ENCODE measurements around the gene CEP70. TPM values are rescaled to one million over a fixed set of nuclear protein-coding genes. Genes with fewer than 3 reads are reported as not detected.
"Not testable (repeated sequence)": the region's sequence is repeated elsewhere in the genome, so short reads cannot be mapped to it uniquely, and the experiment has no call there.

The CEP70 gene
- total and polyA plus RNA-seq, 12 donors = 10.6 to 32.2 (median 23.8) TPM

GRCh38 chr3:138493804-138494606, 100.1 kb downstream of the CEP70 start:
- Histone ChIP-seq H3K4me3 (no peak overlapping the region), H3K4me1 (peaks cover 0 to 27% (median 4%) of the 10 kb centered on the region in 9 donors), H3K27me3 (no peaks in the 10 kb centered on the region), H3K27ac (peak overlapping the region in 9 of 10 donors; percentile 10 to 77 (median 56)), H3K36me3 (peaks cover 0 to 6% (median 0%) of the 10 kb centered on the region in 9 donors), H3K9me3 (peaks cover 0 to 15% (median 0%) of the 10 kb centered on the region in 11 donors)
- 78 to 81% methylated on average over 3 of the region's 3 CpGs for WGBS, 2 donors
- DNase-seq (no peak), ATAC-seq (peak in 4 of 8 donors; percentile 75 to 94 (median 92))
- intact Hi-C loops (cut with DNase I) = no loop called here
- no peak for TF ChIP-seq CTCF (IDR thresholded peaks at IDR 0.05)

- no peak for TF ChIP-seq CTCF (IDR thresholded peaks at IDR 0.05)
- intact Hi-C loops (cut with DNase I) = no loop called here
- H3K4me3 ChIP-seq = no peak overlapping the region
- ATAC-seq = peak in 4 of 8 donors; percentile 43 to 65 (median 55)
- no peak for DNase-seq
- peaks cover 0 to 27% (median 4%) of the 10 kb centered on the region in 9 donors for H3K4me1 ChIP-seq
- H3K27me3 ChIP-seq = no peaks in the 10 kb centered on the region
- H3K27ac ChIP-seq = peak overlapping the region in 3 of 10 donors; percentile 67 to 77 (median 69)
- H3K9me3 ChIP-seq = peaks cover 0 to 22% (median 0%) of the 10 kb centered on the region in 11 donors
- H3K36me3 ChIP-seq = peaks cover 0 to 3% (median 0%) of the 10 kb centered on the region in 9 donors
- WGBS, 2 donors = 73 to 81% methylated on average over 4 of the region's 4 CpGs
These were observed 100.9 kb downstream of the CEP70 start for GRCh38 chr3:138492980-138493675.

GRCh38 chr3:138491971-138492370, 102.1 kb downstream of the CEP70 start:
- H3K27ac ChIP-seq = no peak overlapping the region
- H3K4me1 ChIP-seq = peaks cover 0 to 27% (median 4%) of the 10 kb centered on the region in 9 donors
- no peak overlapping the region for H3K4me3 ChIP-seq
- H3K27me3 ChIP-seq = no peaks in the 10 kb centered on the region
- DNase-seq (no peak), ATAC-seq (no peak)
- peaks cover 0 to 34% (median 12%) of the 10 kb centered on the region in 11 donors for H3K9me3 ChIP-seq
- 95 to 100% methylated on average over 1 of the region's 1 CpG for WGBS, 2 donors
- intact Hi-C loops (cut with DNase I) = no loop called here
- peaks cover 0 to 3% (median 0%) of the 10 kb centered on the region in 9 donors for H3K36me3 ChIP-seq
- TF ChIP-seq CTCF (IDR thresholded peaks at IDR 0.05) = no peak

- ATAC-seq; intact Hi-C loops (cut with DNase I); H3K4me3 ChIP-seq; DNase-seq; H3K27me3 ChIP-seq; H3K36me3 ChIP-seq; H3K4me1 ChIP-seq; H3K27ac ChIP-seq: not testable (repeated sequence)
- WGBS, 2 donors = 90 to 95% methylated on average over 6 of the region's 6 CpGs
- peaks cover 0 to 48% (median 26%) of the 10 kb centered on the region in 11 donors for H3K9me3 ChIP-seq
These were observed 107.5 kb downstream of the CEP70 start for GRCh38 chr3:138486580-138486979.

- intact Hi-C loops (cut with DNase I); H3K27me3 ChIP-seq; H3K36me3 ChIP-seq; ATAC-seq; H3K4me3 ChIP-seq; H3K27ac ChIP-seq; DNase-seq; H3K4me1 ChIP-seq: not testable (repeated sequence)
- 96 to 97% methylated on average over 12 to 17 of the region's 17 CpGs for WGBS, 2 donors
- peaks cover 0 to 44% (median 26%) of the 10 kb centered on the region in 11 donors for H3K9me3 ChIP-seq
These were observed 109.4 kb downstream of the CEP70 start for GRCh38 chr3:138484672-138485071.
